H1 (cell line): ENCODE data around the gene LCN15. TPM values are rescaled to one million over a fixed set of nuclear protein-coding genes. Genes with fewer than 3 reads are reported as not detected.

Source experiments
- CTCF ChIA-PET: fragments of 300-600 bp; sonication (Branson Sonifier 250); formaldehyde crosslinking; loops from one replicate; lab custom pipeline; 2021; ENCODE audit not compliant: partially characterized antibody; lab: Charles Lee
- POLR2A ChIA-PET: fragments of 300-600 bp; sonication (Branson Sonifier 250); formaldehyde crosslinking; loops from one replicate; lab custom pipeline; 2021; ENCODE audit warnings: inconsistent platforms; ENCODE audit not compliant: partially characterized antibody; lab: Charles Lee
- DNase-seq, 2 experiments: peaks; one replicate each; pipeline versions ENCODE4 v3.0.0 to v3.0.0-alpha.2; 2010 to 2022; ENCODE audit warnings: low spot score in 2 of 2, low read depth in 1 of 2, mixed read lengths in 1 of 2
- FAIRE-seq: peaks from 2 replicates; lab custom pipeline; 2011; peaks lifted over from hg19 to GRCh38; lab: Jason Lieb, UNC
- H2AFZ ChIP-seq: 2 replicates; pipeline ENCODE4 v1.8.1; 2012; ENCODE audit warnings: low read length, inconsistent platforms
- H2AK5ac ChIP-seq: 2 replicates; pipeline ENCODE4 v1.6.1; 2013; ENCODE audit warnings: low read depth, low read length
- H2BK120ac ChIP-seq: replicated peaks from 2 replicates; pipeline ENCODE3; 2013; ENCODE audit warnings: low read depth, low read length, inconsistent platforms
- H2BK12ac ChIP-seq: 2 replicates; pipeline ENCODE4 v1.6.1; 2013; ENCODE audit warnings: low read depth, low read length
- H2BK15ac ChIP-seq: 2 replicates; pipeline ENCODE4 v1.6.1; 2013; ENCODE audit warnings: low read length
- H2BK20ac ChIP-seq: 2 replicates; pipeline ENCODE4 v1.6.1; 2013; ENCODE audit warnings: low read length
- H2BK5ac ChIP-seq: 2 replicates; pipeline ENCODE4 v1.6.1; 2013; ENCODE audit warnings: low read depth, low read length
- H3K14ac ChIP-seq: 2 replicates; pipeline ENCODE4 v1.6.1; 2013; ENCODE audit warnings: inconsistent platforms; ENCODE audit not compliant: insufficient read length
- H3K18ac ChIP-seq: 2 replicates; pipeline ENCODE4 v1.6.1; 2013; ENCODE audit warnings: low read length; ENCODE audit errors: extremely low read depth
- H3K23ac ChIP-seq: 2 replicates; pipeline ENCODE4 v1.6.1; 2013; ENCODE audit warnings: inconsistent platforms; ENCODE audit not compliant: insufficient read length
- H3K23me2 ChIP-seq: 2 replicates; pipeline ENCODE4 v1.6.1; 2013; ENCODE audit warnings: low read depth, low read length
- H3K27ac ChIP-seq: 2 replicates; pipeline ENCODE4 v1.6.1; 2011; ENCODE audit warnings: low read depth, low read length, inconsistent platforms
- H3K27me3 ChIP-seq, 4 experiments: replicated peaks in 1 of 4; 1 replicate in 1 of 4; 2 replicates in 3 of 4; pipeline versions ENCODE4 v1.6.1 to v1.8.1; 2011 to 2013; ENCODE audit warnings: low read length in 3 of 4, mild to moderate bottlenecking in 3 of 4, inconsistent platforms in 2 of 4, mixed read lengths in 2 of 4, moderate library complexity in 1 of 4; ENCODE audit not compliant: control insufficient read depth in 3 of 4, insufficient read depth in 3 of 4; ENCODE audit errors: extremely low read depth in 1 of 4
- H3K36me3 ChIP-seq, 4 experiments: 2 replicates each; pipeline versions ENCODE4 v1.6.1 to v1.8.1; 2011 to 2013; ENCODE audit warnings: mild to moderate bottlenecking in 4 of 4, low read length in 3 of 4, moderate library complexity in 2 of 4, control low read depth in 1 of 4, inconsistent platforms in 1 of 4; ENCODE audit not compliant: insufficient read depth in 4 of 4, control insufficient read depth in 2 of 4
- H3K4ac ChIP-seq: replicated peaks from 2 replicates; pipeline ENCODE3; 2013; ENCODE audit warnings: low read length, low read depth, mixed read lengths, inconsistent platforms; ENCODE audit not compliant: insufficient read length
- H3K4me1 ChIP-seq, 4 experiments: replicated peaks in 1 of 4; 1 replicate in 1 of 4; 2 replicates in 3 of 4; pipeline versions ENCODE4 v1.6.1 to v1.8.1; 2011 to 2013; ENCODE audit warnings: low read length in 3 of 4, inconsistent platforms in 2 of 4, mixed read lengths in 1 of 4; ENCODE audit not compliant: insufficient read depth in 4 of 4, control insufficient read depth in 3 of 4
- H3K4me2 ChIP-seq, 2 experiments: 2 replicates each; pipeline versions ENCODE4 v1.6.1 to v1.8.1; 2011 to 2013; ENCODE audit warnings: low read depth in 2 of 2, low read length in 2 of 2, control low read depth in 1 of 2, inconsistent platforms in 1 of 2, mild to moderate bottlenecking in 1 of 2; ENCODE audit not compliant: insufficient read depth in 1 of 2
- H3K4me3 ChIP-seq, 4 experiments: fragments of 200-600, 300-600 bp in 1 of 4; sonication (generic), shearing (Covaris generic), sonication (Bioruptor Twin) in 1 of 4; 2 replicates each; pipeline versions ENCODE4 v1.5.1 to v1.8.1; 2011 to 2016; ENCODE audit warnings: low read length in 4 of 4, low read depth in 3 of 4, control low read depth in 2 of 4, inconsistent platforms in 2 of 4, mild to moderate bottlenecking in 2 of 4, mixed read lengths in 1 of 4, moderate library complexity in 1 of 4; ENCODE audit not compliant: insufficient read depth in 2 of 4; ENCODE audit errors: extremely low read depth in 1 of 4
- H3K56ac ChIP-seq: replicated peaks from 2 replicates; pipeline ENCODE3; 2013; ENCODE audit warnings: low read depth, mild to moderate bottlenecking, mixed read lengths, low read length, inconsistent platforms; ENCODE audit not compliant: insufficient read length
- H3K79me1 ChIP-seq: 2 replicates; pipeline ENCODE4 v1.6.1; 2013; ENCODE audit warnings: low read depth, low read length, control low read depth
- H3K79me2 ChIP-seq, 2 experiments: 2 replicates each; pipeline versions ENCODE4 v1.6.1 to v1.8.1; 2012 to 2013; ENCODE audit warnings: low read length in 2 of 2, mild to moderate bottlenecking in 2 of 2, inconsistent platforms in 1 of 2; ENCODE audit not compliant: insufficient read depth in 2 of 2, control insufficient read depth in 1 of 2
- H3K9ac ChIP-seq, 4 experiments: replicated peaks in 1 of 4; 1 replicate in 1 of 4; 2 replicates in 3 of 4; pipeline versions ENCODE4 v1.6.1 to v1.8.1; 2011 to 2013; ENCODE audit warnings: low read depth in 3 of 4, low read length in 3 of 4, control low read depth in 2 of 4, mild to moderate bottlenecking in 2 of 4, moderate library complexity in 2 of 4, inconsistent platforms in 1 of 4; ENCODE audit errors: extremely low read depth in 1 of 4
- H3K9me3 ChIP-seq, 2 experiments: 2 replicates each; pipeline versions ENCODE4 v1.6.1 to v1.8.1; 2012 to 2013; ENCODE audit warnings: mild to moderate bottlenecking in 2 of 2, moderate library complexity in 2 of 2, control low read depth in 1 of 2, inconsistent platforms in 1 of 2, low read depth in 1 of 2, low read length in 1 of 2, mixed read lengths in 1 of 2; ENCODE audit not compliant: insufficient read depth in 2 of 2
- H4K20me1 ChIP-seq, 2 experiments: replicated peaks in 1 of 2; 2 replicates each; pipeline versions ENCODE3 to v1.8.1; 2011 to 2013; ENCODE audit warnings: inconsistent platforms in 2 of 2, low read length in 2 of 2, mild to moderate bottlenecking in 1 of 2; ENCODE audit not compliant: insufficient read depth in 2 of 2, control insufficient read depth in 1 of 2
- H4K5ac ChIP-seq: 2 replicates; pipeline ENCODE4 v1.6.1; 2013; ENCODE audit warnings: low read length, low read depth, mixed read lengths, inconsistent platforms; ENCODE audit not compliant: insufficient read length
- H4K8ac ChIP-seq: 2 replicates; pipeline ENCODE4 v1.8.0; 2013; ENCODE audit warnings: mild to moderate bottlenecking, moderate library complexity, low read length, inconsistent platforms; ENCODE audit not compliant: insufficient read depth; ENCODE audit errors: extremely low read depth
- H4K91ac ChIP-seq: replicated peaks from 2 replicates; pipeline ENCODE3; 2013; ENCODE audit warnings: low read length, mixed read lengths, inconsistent platforms; ENCODE audit not compliant: insufficient read length
- KDM5A ChIP-seq: fragments of 200-600 bp; IDR thresholded peaks from 2 replicates; pipeline ENCODE4 v1.7.1; 2012; ENCODE audit warnings: mild to moderate bottlenecking, low read length, inconsistent platforms, mixed read lengths
- WGBS, 2 experiments: shearing (Covaris generic) in 1 of 2; methylation state at CpG; one replicate each; pipeline versions ENCODE4 v1.1.6 to v1.1.7; 2013 to 2015; ENCODE audit warnings: low lambda C conversion rate in 2 of 2, mixed read lengths in 2 of 2, inconsistent platforms in 1 of 2, low coverage in 1 of 2, missing lambda C conversion rate in 1 of 2; ENCODE audit not compliant: insufficient replicate concordance in 2 of 2, insufficient coverage in 1 of 2, insufficient read length in 1 of 2; ENCODE audit errors: extremely low coverage in 1 of 2, missing lambda C conversion rate in 1 of 2; 5-methylcytosine and 5-hydroxymethylcytosine counted together
- polyA plus RNA-seq, 7 experiments: library from polyadenylated mRNA; depleted of rRNA in 3 of 7; stranded (reverse) in 5 of 7; unstranded in 2 of 7; fragments of >200 nt in 5 of 7; fragments of 200-250 nt in 2 of 7; gene quantifications; 1 replicate in 5 of 7; 2 replicates in 1 of 7; 4 replicates in 1 of 7; pipeline versions ENCODE4 v1.2.1 to v1.2.3, GENCODE V29; 2011 to 2013; ENCODE audit warnings: missing spikeins in 2 of 7, mixed read lengths in 2 of 7
- total RNA-seq: library from RNA; stranded (reverse); fragmentation: NEBNext Ultra II Directional; extraction: Animal tissue kit (Norgen Biotek cat#: 25700); gene quantifications from 2 replicates; pipeline ENCODE4 v1.2.1, GENCODE V29; 2021

The LCN15 gene
- total and polyA plus RNA-seq, 2 of the 8 experiments (the other 6 are each of a cell fraction or from before 2014, with no cell fraction given), result 0.08 to 0.47 TPM

DNA sequence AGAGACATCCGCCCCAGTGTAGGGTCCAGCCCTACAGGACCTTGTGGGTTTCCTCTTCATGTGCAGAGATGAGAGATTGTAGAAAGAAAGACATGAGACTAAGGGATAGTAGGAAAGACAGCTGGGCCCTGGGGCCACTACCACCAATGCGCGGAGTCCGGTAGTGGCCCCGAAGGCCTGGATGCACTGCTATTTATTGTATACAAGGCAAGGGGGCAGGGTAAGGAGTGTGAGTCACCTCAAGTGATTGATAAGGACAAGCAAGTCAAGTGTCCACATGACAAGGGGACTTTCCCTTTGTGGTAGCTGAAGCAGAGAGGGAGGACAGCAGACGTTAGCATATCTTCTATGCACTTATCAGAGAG is 20.7 kb upstream of the LCN15 start:
- Histone ChIP-seq H2BK120ac (no peak overlapping the region), H3K27ac (no peak overlapping the region), H3K27me3 (no peaks in the 10 kb centered on the region; a peak in 1 of 7 replicates), H3K23me2 (no peaks in the 10 kb centered on the region), H2BK5ac (no peak overlapping the region), H3K9ac (no peak overlapping the region), H3K4me3 (no peak overlapping the region), H4K91ac (no peak overlapping the region), H2AK5ac (no peak overlapping the region), H3K36me3 (no peaks in the 10 kb centered on the region), H3K14ac (no peak overlapping the region), H3K4me2 (no peak overlapping the region), H3K9me3 (no peaks in the 10 kb centered on the region), H3K18ac (no peak overlapping the region), H2AFZ (no peak overlapping the region), H3K23ac (no peak overlapping the region), H3K79me1 (no peaks in the 10 kb centered on the region), H4K5ac (no peak overlapping the region), H3K79me2 (no peaks in the 10 kb centered on the region), H2BK20ac (no peak overlapping the region), H3K4me1 (no peaks in the 10 kb centered on the region; a peak in 1 of 7 replicates), H3K4ac (no peak overlapping the region), H3K56ac (no peak overlapping the region), H4K20me1 (no peaks in the 10 kb centered on the region), H4K8ac (no peak overlapping the region), H2BK12ac (no peak overlapping the region), H2BK15ac (no peak overlapping the region)
- ChIA-PET POLR2A (no interaction called here), CTCF (interaction anchor here (1.1 to 4.3 kb wide), 3 partner anchors 9 to 85 kb away, joined by 4 to 37 read pairs (median 5); no protein-coding TSS in a partner anchor)
- no peak for TF ChIP-seq KDM5A
- no peak for FAIRE-seq
- WGBS, 2 experiments, result 94% methylated on average over 6 of the region's 6 CpGs; no CpG with 5 or more reads in 1 of the 2 experiments
- DNase-seq, result no peak
